Small intestine (tissue), 7 donors: ENCODE measurements around the gene SLC1A7. TPM values are rescaled to one million over a fixed set of nuclear protein-coding genes. Genes with fewer than 3 reads are reported as not detected.
A peak's percentile ranks its signal among the peaks of the same experiment; 100 is the strongest.

ENCODE experiments used
- DNase-seq, 2 donors: peaks; one replicate each; pipeline versions ENCODE4 v3.0.0 to v3.0.0-alpha.2; 2013
- FAIRE-seq: peaks from 2 replicates; lab custom pipeline; 2012; peaks lifted over from hg19 to GRCh38; lab: Jason Lieb, UNC
- H3K27ac ChIP-seq, 3 donors: one replicate each; pipeline ENCODE4 v1.5.1; 2013; ENCODE audit warnings: low read length in 2 of 3, mild to moderate bottlenecking in 2 of 3, control low read depth in 1 of 3, inconsistent platforms in 1 of 3, low read depth in 1 of 3, moderate library complexity in 1 of 3
- H3K27me3 ChIP-seq, 3 donors: one replicate each; pipeline ENCODE4 v1.6.1; 2013; ENCODE audit warnings: low read length in 3 of 3, inconsistent platforms in 1 of 3; ENCODE audit not compliant: control insufficient read depth in 3 of 3, insufficient read depth in 3 of 3
- H3K36me3 ChIP-seq, 3 donors: one replicate each; pipeline ENCODE4 v1.6.1; 2013; ENCODE audit warnings: low read length in 3 of 3, inconsistent platforms in 1 of 3, low read depth in 1 of 3, mild to moderate bottlenecking in 1 of 3, moderate library complexity in 1 of 3; ENCODE audit not compliant: control insufficient read depth in 3 of 3, insufficient read depth in 2 of 3
- H3K4me1 ChIP-seq, 3 donors: one replicate each; pipeline ENCODE4 v1.6.1; 2013; ENCODE audit warnings: low read length in 2 of 3, inconsistent platforms in 1 of 3, low read depth in 1 of 3, mild to moderate bottlenecking in 1 of 3, moderate library complexity in 1 of 3; ENCODE audit not compliant: control insufficient read depth in 3 of 3, insufficient read depth in 2 of 3
- H3K4me3 ChIP-seq, 3 donors: one replicate each; pipeline ENCODE4 v1.5.1; 2013; ENCODE audit warnings: low read length in 3 of 3, control low read depth in 1 of 3, inconsistent platforms in 1 of 3, low read depth in 1 of 3, mild to moderate bottlenecking in 1 of 3, moderate library complexity in 1 of 3
- H3K9me3 ChIP-seq, 2 donors: one replicate each; pipeline ENCODE4 v1.6.1; 2013; ENCODE audit warnings: low read depth in 1 of 2, low read length in 1 of 2; ENCODE audit not compliant: control insufficient read depth in 2 of 2, insufficient read depth in 1 of 2
- WGBS, 3 donors: extraction: QIAGEN DNeasy Blood & Tissue Kit; methylation state at CpG; one replicate each; pipeline ENCODE4 v1.1.7; 2013; 5-methylcytosine and 5-hydroxymethylcytosine counted together
- polyA plus RNA-seq, 4 donors: library from polyadenylated mRNA; stranded (reverse) in 3 of 4; unstranded in 1 of 4; fragments of 200-250 nt in 3 of 4; fragments of 120-200 nt in 1 of 4; gene quantifications; one replicate each; pipeline versions ENCODE4 v1.2.1 to v1.2.3, GENCODE V29; 2013
- donor health status: healthy with polysubstance abuse.
- donor health status: control.
- donor health status: control.
- donor health status: Bipolar disorder and iron deficiency.
- donor health status: healthy.

Gene SLC1A7
- polyA plus RNA-seq, 4 donors: 0.32 to 9.2 (median 4.7) TPM

- no peak overlapping the region for H3K4me3 ChIP-seq
- H3K9me3 ChIP-seq: no peaks in the 10 kb centered on the region
- no peaks in the 10 kb centered on the region for H3K36me3 ChIP-seq
- no peak for FAIRE-seq
- no peaks in the 10 kb centered on the region for H3K27me3 ChIP-seq
- WGBS, 3 donors: 59 to 71% (median 66%) methylated on average over 10 of the region's 10 CpGs
- peak overlapping the region in 1 of 3 donors; percentile 22 for H3K27ac ChIP-seq
- peaks cover 0 to 60% (median 11%) of the 10 kb centered on the region in 3 donors for H3K4me1 ChIP-seq
- DNase-seq: no peak
Measured at GRCh38 chr1:53122201-53122885, 20.1 kb downstream of the SLC1A7 start.

GRCh38 chr1:53121319-53122172 lies 20.9 kb downstream of the SLC1A7 start:
- DNase-seq: peak; percentile 40 to 82
- no peak overlapping the region for H3K4me3 ChIP-seq
- no peak for FAIRE-seq
- WGBS, 3 donors: 28 to 37% (median 37%) methylated on average over 17 to 18 of the region's 18 CpGs
- H3K27me3 ChIP-seq: no peaks in the 10 kb centered on the region
- H3K4me1 ChIP-seq: peaks cover 0 to 68% (median 12%) of the 10 kb centered on the region in 3 donors
- no peak overlapping the region for H3K27ac ChIP-seq
- no peaks in the 10 kb centered on the region for H3K9me3 ChIP-seq
- H3K36me3 ChIP-seq: no peaks in the 10 kb centered on the region

- peaks cover 0 to 76% (median 12%) of the 10 kb centered on the region in 3 donors for H3K4me1 ChIP-seq
- 68 to 77% (median 71%) methylated on average over 12 of the region's 12 CpGs for WGBS, 3 donors
- no peak overlapping the region for H3K27ac ChIP-seq
- DNase-seq (no peak), FAIRE-seq (no peak)
- H3K36me3 ChIP-seq: no peaks in the 10 kb centered on the region
- H3K9me3 ChIP-seq: no peaks in the 10 kb centered on the region
- no peaks in the 10 kb centered on the region for H3K27me3 ChIP-seq
- H3K4me3 ChIP-seq: no peak overlapping the region
Measured at GRCh38 chr1:53120659-53121058, 21.8 kb downstream of the SLC1A7 start.

- FAIRE-seq (no peak), DNase-seq (no peak)
- Histone ChIP-seq H3K36me3 (no peaks in the 10 kb centered on the region), H3K4me3 (no peak overlapping the region), H3K27me3 (no peaks in the 10 kb centered on the region), H3K27ac (peak overlapping the region in 1 of 3 donors; percentile 41), H3K4me1 (peaks cover 0 to 66% (median 12%) of the 10 kb centered on the region in 3 donors), H3K9me3 (peaks cover 0 to 8% of the 10 kb centered on the region in 2 donors)
- WGBS, 3 donors: 38 to 77% (median 72%) methylated on average over 9 of the region's 9 CpGs
Measured at GRCh38 chr1:53117836-53118235, 24.6 kb downstream of the SLC1A7 start.

- no peaks in the 10 kb centered on the region for H3K36me3 ChIP-seq
- FAIRE-seq (no peak), DNase-seq (peak; percentile 53 to 68)
- no peak overlapping the region for H3K4me3 ChIP-seq
- H3K4me1 ChIP-seq: peaks cover 0 to 59% (median 12%) of the 10 kb centered on the region in 3 donors
- no peak overlapping the region for H3K27ac ChIP-seq
- H3K9me3 ChIP-seq: peaks cover 4 to 16% of the 10 kb centered on the region in 2 donors
- H3K27me3 ChIP-seq: no peaks in the 10 kb centered on the region
- 44 to 72% (median 56%) methylated on average over 11 of the region's 11 CpGs for WGBS, 3 donors
Measured at GRCh38 chr1:53116933-53117600, 25.4 kb downstream of the SLC1A7 start.

GRCh38 chr1:53116307-53116810 lies 26.1 kb downstream of the SLC1A7 start:
- Histone ChIP-seq H3K27me3 (no peaks in the 10 kb centered on the region), H3K4me3 (no peak overlapping the region), H3K27ac (peak overlapping the region in 1 of 3 donors; percentile 54), H3K9me3 (peaks cover 4 to 16% of the 10 kb centered on the region in 2 donors), H3K36me3 (no peaks in the 10 kb centered on the region), H3K4me1 (peaks cover 0 to 58% (median 14%) of the 10 kb centered on the region in 3 donors)
- 43 to 68% (median 51%) methylated on average over 9 of the region's 9 CpGs for WGBS, 3 donors
- no peak for DNase-seq
- no peak for FAIRE-seq

- no peaks in the 10 kb centered on the region for H3K36me3 ChIP-seq
- no peak overlapping the region for H3K4me3 ChIP-seq
- WGBS, 3 donors: 36 to 51% (median 39%) methylated on average over 20 of the region's 20 CpGs
- DNase-seq (peak; percentile 57 to 67), FAIRE-seq (no peak)
- H3K9me3 ChIP-seq: peaks cover 4 to 16% of the 10 kb centered on the region in 2 donors
- peak overlapping the region in 1 of 3 donors; percentile 54 for H3K27ac ChIP-seq
- H3K4me1 ChIP-seq: peaks cover 2 to 58% (median 14%) of the 10 kb centered on the region in 3 donors
- no peaks in the 10 kb centered on the region for H3K27me3 ChIP-seq
Measured at GRCh38 chr1:53115403-53116306, 26.8 kb downstream of the SLC1A7 start.
